Measurements from ENCODE around the gene FBLN2. TPM values are rescaled to one million over a fixed set of nuclear protein-coding genes. Genes with fewer than 3 reads are reported as not detected.
"Not testable (repeated sequence)": the region's sequence is repeated elsewhere in the genome, so short reads cannot be mapped to it uniquely, and the experiment has no call there.

FBLN2 gene
- total RNA-seq = 100 to 1,000 TPM; 130 to 244 (median 136) TPM

GRCh38 chr3:13548696-13549622, at the start of gene FBLN2:
Gene FBLN2 (plus strand): TSS chr3:13549125. CDS start chr3:13570356, 21,231 bp downstream.
- Histone ChIP-seq H3K4me3 (peak within 1 kb of the TSS; percentile 53 to 69 (median 56)), H3K36me3 (no peaks in the 10 kb centered on the region), H3K4me1 (peaks cover 21 to 62% (median 55%) of the 10 kb centered on the region in 4 donors), H3K27ac (replicated peaks in 1 of 4) (peak within 1 kb of the TSS; percentile 69 to 79 (median 76)), H3K27me3 (peaks cover 0 to 70% (median 8%) of the 10 kb centered on the region in 4 donors), H3K9me3 (no peaks in the 10 kb centered on the region)
- 31% methylated on average over 6 of the region's 107 CpGs for WGBS
- DNase-seq (ENCODE audit: extremely low spot score) = no peak
- TF ChIP-seq, protein P1, sequence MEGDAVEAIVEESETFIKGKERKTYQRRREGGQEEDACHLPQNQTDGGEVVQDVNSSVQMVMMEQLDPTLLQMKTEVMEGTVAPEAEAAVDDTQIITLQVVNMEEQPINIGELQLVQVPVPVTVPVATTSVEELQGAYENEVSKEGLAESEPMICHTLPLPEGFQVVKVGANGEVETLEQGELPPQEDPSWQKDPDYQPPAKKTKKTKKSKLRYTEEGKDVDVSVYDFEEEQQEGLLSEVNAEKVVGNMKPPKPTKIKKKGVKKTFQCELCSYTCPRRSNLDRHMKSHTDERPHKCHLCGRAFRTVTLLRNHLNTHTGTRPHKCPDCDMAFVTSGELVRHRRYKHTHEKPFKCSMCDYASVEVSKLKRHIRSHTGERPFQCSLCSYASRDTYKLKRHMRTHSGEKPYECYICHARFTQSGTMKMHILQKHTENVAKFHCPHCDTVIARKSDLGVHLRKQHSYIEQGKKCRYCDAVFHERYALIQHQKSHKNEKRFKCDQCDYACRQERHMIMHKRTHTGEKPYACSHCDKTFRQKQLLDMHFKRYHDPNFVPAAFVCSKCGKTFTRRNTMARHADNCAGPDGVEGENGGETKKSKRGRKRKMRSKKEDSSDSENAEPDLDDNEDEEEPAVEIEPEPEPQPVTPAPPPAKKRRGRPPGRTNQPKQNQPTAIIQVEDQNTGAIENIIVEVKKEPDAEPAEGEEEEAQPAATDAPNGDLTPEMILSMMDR (IDR thresholded peaks at IDR 0.05) = no peak
- peak in 1 of 2 donors; percentile 41 for TF ChIP-seq POLR2AphosphoS5 (IDR thresholded peaks at IDR 0.05)
- intact Hi-C loops (cut with DNase I) = no loop called here

DNA sequence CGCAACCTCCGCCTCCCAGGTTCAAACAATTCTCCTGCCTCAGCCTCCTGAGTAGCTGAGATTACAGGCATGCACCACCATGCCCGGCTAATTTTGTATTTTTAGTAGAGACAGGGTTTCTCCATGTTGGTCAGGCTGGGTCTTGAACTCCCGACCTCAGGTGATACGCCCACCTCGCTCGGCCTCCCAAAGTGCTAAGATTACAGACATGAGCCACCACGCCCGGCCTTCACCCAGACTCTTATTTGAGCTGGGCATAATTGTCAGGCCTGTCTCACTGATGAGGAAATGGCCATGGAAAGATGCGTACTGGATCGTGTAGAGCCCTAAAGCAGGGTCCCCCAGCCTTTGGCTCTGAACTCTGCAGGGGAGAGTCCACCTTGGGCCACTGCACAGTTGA, 49.7 kb upstream of the FBLN2 start:
- DNase-seq (ENCODE audit: extremely low spot score) = not testable (repeated sequence)
- intact Hi-C loops (cut with DNase I) = loop anchor here (10.0 kb wide), 1 partner anchor 386 kb away; the partner anchor contains the start of gene WNT7A
- WGBS = 90% methylated on average over 11 of the region's 11 CpGs

DNA sequence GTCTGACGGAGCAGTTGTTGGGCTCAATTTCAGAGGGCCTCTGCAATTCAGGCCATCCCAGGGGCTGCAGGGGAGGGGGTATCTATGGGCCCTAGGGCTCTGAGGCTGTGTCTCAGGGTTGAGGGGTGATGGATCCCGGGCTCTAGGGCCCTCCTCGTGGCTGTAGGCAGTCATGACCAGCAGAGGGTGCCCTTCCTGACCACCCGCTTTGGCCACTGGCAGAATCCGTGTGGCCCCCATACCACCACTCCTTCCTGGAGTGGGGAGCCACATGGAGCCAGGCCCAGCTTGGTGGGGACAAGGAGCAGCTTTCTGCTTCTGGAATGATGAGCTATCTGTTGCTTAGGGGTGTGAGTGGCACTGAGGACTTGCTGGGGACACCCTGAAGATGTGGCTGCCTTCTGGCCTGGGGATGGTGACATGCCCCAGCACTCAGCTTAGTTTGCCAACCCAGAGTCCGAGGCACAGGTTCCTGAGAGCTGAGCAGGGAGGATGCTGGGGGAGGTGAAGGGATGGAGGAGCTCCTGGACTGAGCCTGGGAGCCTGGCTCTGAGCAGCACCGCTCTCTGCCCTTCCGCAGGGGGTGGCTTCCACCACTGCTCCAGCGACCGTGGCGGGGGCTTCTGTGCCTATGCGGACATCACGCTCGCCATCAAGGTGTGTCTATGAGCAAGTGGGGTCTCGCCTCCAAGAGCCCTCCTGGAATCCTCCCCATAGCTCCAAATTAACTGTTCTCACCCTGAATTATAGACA, 48.6 kb upstream of the FBLN2 start:
- no peaks in the 10 kb centered on the region for H3K9me3 ChIP-seq
- H3K4me1 ChIP-seq = peaks cover 14 to 29% (median 15%) of the 10 kb centered on the region in 4 donors
- H3K4me3 ChIP-seq = no peak overlapping the region
- 91% methylated on average over 10 of the region's 15 CpGs for WGBS
- peaks cover 4 to 54% (median 22%) of the 10 kb centered on the region in 4 donors for H3K36me3 ChIP-seq
- no peak overlapping the region for H3K27ac ChIP-seq (replicated peaks in 1 of 4)
- DNase-seq (ENCODE audit: extremely low spot score) = no peak
- intact Hi-C loops (cut with DNase I) = no loop called here
- no peak for TF ChIP-seq POLR2A (IDR thresholded peaks at IDR 0.05; ENCODE audit: low read depth)
- TF ChIP-seq EP300 (IDR thresholded peaks at IDR 0.05) = no peak
- TF ChIP-seq, protein P1 (IDR thresholded peaks at IDR 0.05) = peak in 1 of 3 experiments; percentile 48
- no peak for TF ChIP-seq POLR2AphosphoS5 (IDR thresholded peaks at IDR 0.05)
- no peaks in the 10 kb centered on the region for H3K27me3 ChIP-seq

More for the DNA sequence above, 49.7 kb upstream of the FBLN2 start:
- H3K36me3 ChIP-seq = peaks cover 4 to 47% (median 18%) of the 10 kb centered on the region in 4 donors
- H3K4me1 ChIP-seq = peaks cover 14 to 35% (median 18%) of the 10 kb centered on the region in 4 donors
- H3K4me3 ChIP-seq; H3K27me3 ChIP-seq; H3K27ac ChIP-seq (replicated peaks in 1 of 4); H3K9me3 ChIP-seq: not testable (repeated sequence)

DNA sequence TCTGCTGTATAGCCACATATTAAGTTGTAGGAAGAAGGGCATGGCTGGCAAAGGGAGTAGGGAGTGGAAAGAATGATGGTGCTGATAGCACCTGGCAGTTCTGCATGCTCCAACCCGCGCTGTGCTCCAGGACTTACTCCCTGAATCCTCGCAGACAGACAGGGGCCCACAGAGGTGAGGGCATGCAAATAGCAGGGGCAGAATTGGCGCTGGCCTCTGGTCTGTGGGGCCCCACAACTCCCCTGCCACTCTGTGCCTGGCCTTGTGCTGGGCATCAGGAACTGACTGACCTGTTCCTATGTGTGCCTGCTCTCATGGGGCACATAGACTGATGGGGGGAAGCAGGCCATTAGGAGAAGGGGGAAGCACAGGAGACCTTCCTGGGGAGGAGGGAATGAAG, 47.9 kb upstream of the FBLN2 start:
- intact Hi-C loops (cut with DNase I) = no loop called here
- Histone ChIP-seq H3K4me3 (no peak overlapping the region), H3K27ac (replicated peaks in 1 of 4) (no peak overlapping the region), H3K27me3 (no peaks in the 10 kb centered on the region), H3K36me3 (peaks cover 4 to 61% (median 22%) of the 10 kb centered on the region in 4 donors), H3K9me3 (no peaks in the 10 kb centered on the region), H3K4me1 (peaks cover 11 to 22% (median 12%) of the 10 kb centered on the region in 4 donors)
- TF ChIP-seq, protein P1 (IDR thresholded peaks at IDR 0.05) = no peak
- TF ChIP-seq POLR2AphosphoS5 (IDR thresholded peaks at IDR 0.05) (no peak), EP300 (IDR thresholded peaks at IDR 0.05) (no peak), POLR2A (IDR thresholded peaks at IDR 0.05; ENCODE audit: low read depth) (no peak)
- no peak for DNase-seq (ENCODE audit: extremely low spot score)
- 73% methylated on average over 4 of the region's 4 CpGs for WGBS

DNA sequence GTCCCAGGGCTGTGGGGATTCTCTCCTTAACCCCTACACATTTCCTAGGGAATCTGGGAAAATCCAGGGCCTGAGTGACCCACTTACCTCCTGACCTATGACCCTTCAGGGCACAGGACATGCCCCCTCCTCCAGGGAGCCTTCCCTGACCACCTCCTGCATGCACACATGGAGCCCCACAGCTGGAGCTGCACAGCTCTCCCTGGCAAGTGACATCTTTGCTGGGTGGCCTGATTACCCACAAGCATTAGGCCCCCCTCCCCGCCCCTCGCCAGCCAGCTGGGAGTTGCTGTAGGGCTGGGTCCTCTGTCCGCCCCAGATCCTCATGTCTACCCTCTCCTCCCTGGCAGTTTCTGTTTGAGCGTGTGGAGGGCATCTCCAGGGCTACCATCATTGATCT, 47.4 kb upstream of the FBLN2 start:
- WGBS = 100% methylated on average over 1 of the region's 4 CpGs
- DNase-seq (ENCODE audit: extremely low spot score) = no peak
- H3K36me3 ChIP-seq = peaks cover 4 to 61% (median 22%) of the 10 kb centered on the region in 4 donors
- intact Hi-C loops (cut with DNase I) = no loop called here
- H3K27me3 ChIP-seq = no peaks in the 10 kb centered on the region
- peaks cover 6 to 18% (median 7%) of the 10 kb centered on the region in 4 donors for H3K4me1 ChIP-seq
- no peak for TF ChIP-seq POLR2AphosphoS5 (IDR thresholded peaks at IDR 0.05)
- no peak for TF ChIP-seq POLR2A (IDR thresholded peaks at IDR 0.05; ENCODE audit: low read depth)
- no peak for TF ChIP-seq EP300 (IDR thresholded peaks at IDR 0.05)
- H3K4me3 ChIP-seq = no peak overlapping the region
- no peaks in the 10 kb centered on the region for H3K9me3 ChIP-seq
- H3K27ac ChIP-seq (replicated peaks in 1 of 4) = no peak overlapping the region

Data from esophagus muscularis mucosa (tissue), 4 donors.